ENCODE data around the gene MYLK.

MYLK gene

DNA sequence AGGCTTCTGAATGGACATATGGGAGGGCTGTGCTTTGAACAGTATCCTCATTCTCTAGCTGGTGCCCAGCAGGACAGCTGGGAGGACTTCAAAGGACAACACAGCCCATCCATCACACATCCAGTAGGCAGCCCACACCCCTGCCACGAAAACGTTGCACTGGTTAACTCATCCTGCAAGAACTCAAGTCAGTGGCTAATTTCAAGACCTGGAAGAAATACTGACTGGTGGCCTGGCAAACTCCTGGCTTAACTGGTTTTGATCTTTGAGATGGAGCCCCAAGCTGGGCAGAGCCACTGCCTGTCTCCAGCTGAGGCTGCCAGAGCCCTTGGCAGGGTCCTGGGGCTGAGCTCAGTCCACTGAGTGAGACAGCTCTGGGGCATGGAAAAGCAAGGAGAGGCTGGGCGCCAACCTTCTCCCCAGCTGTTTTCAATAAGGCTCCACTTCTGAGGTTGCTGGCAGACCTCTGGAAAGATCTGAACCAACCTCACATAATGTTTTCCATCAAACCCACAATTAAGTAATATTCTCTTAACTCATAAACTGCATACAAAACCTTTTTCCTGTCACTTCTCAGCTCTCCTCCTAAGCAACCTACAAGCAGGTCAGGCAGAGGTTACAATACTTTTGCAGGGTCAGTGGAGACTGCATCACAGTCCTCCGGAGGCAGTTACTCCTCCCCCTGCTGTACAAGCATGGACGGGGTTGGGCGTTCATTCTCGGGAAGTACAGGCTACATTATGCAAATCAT is 110.3 kb downstream of the MYLK start:
- DNase-seq (ENCODE audit: low read depth in 3 of 3): no peak

DNA sequence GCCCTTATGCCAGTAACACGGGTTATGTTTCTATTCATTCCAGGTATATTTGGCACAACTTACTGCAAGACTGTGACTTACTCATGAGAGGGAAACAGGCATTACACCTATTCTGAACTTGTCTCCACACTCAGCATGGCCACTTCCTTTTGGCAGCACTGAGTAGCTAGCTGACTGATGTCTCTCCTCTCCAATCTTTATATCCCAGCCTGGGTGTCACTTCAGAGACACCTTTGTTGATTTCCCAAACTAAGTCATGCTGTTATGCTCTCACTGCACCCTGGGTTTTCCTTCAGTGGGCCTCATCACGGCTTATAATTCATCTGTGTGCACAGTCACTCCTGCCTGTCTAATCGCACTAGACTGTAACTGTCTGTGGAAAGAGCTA is 114.8 kb downstream of the MYLK start:
- no peak for DNase-seq (ENCODE audit: low read depth in 3 of 3)

- DNase-seq (ENCODE audit: low read depth in 3 of 3): no peak
Observed at GRCh38 chr3:123768480-123769355, 115.4 kb downstream of the MYLK start.

- no peak for DNase-seq (ENCODE audit: low read depth in 3 of 3)
Observed at GRCh38 chr3:123767564-123768292, 116.4 kb downstream of the MYLK start.

- no peak for DNase-seq (ENCODE audit: low read depth in 3 of 3)
Observed at GRCh38 chr3:123767009-123767372, 117.1 kb downstream of the MYLK start.

DNA sequence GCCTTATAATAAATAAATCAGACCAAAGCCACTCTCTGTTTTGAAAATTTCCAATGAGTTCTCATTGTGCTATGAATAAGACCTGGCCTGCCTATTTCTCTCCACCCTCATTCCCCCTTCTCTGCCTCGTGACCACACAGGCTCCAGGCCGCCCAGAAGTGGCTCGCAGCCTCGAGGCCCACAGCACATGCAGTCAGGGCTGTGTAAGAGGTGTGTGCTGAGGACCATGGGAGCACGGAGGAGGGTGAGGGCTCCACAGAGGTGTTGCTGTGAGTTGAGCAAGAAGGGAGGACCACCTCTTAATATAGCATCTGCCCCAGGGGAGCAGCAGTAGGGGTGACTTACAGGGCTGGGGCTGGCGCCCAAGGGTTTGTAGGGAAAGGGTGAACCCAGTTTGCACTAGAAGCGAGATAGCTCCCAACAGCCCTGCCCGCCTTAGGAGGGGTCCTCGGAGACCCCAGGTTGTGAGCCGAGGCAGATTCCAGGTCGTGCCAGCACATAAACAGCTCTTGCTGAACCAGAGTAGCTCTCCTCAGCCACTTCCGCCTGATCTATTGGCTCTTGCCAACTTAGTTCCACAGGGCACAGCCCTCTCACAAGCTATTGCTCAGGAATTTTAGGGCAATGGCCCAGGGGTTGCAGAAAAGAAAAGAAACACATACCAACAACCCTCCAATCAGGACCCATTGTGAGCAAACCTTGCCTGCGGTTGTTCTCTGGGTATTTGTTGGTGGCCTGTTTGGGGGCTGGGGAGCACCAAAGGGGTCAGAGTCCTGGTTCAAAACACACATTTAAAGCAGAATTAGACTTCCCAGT is 117.7 kb downstream of the MYLK start:
- no peak for DNase-seq (ENCODE audit: low read depth in 3 of 3)

GRCh38 chr3:123765475-123766128 is 118.5 kb downstream of the MYLK start:
- no peak for DNase-seq (ENCODE audit: low read depth in 3 of 3)

DNA sequence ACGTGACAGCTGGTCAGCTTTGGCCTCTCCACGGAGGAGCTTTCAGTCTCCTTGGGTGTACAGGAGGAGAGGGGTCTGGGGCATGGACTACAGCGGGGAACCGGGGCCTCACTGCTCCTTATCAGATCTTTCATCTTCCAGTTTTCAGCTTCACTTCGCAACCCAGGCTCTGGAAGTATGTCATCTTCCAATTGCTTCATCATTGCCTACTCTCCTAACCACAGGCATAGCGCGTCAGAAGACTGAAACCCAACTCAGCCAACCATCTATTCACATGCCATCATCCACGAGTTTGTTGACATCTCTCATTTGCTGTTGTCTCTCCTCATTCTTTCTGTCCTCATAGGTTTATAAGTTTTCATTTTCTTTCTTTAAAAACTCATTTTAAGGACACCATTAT is 119.5 kb downstream of the MYLK start:
- DNase-seq (ENCODE audit: low read depth in 3 of 3): no peak

DNA sequence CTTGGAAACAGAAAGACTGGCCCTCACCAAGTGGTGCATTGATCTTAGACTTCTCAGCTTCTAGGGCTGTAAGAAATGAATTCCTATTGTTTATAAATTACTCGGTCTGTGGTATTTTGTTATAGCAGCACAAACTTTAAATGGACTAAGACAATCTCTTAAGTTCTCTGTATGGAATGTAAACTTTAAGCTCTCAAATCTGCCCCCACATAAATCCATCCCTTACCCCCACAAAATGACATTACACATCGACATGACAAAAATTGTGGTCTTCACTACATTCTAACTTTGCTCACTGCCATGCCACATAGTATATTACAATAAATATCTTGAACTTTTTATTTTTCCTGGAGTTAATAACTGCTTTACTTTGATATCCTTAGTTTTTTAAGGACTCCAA is 121.3 kb downstream of the MYLK start:
- no peak for DNase-seq (ENCODE audit: low read depth in 3 of 3)

- no peak for DNase-seq (ENCODE audit: low read depth in 3 of 3)
Observed at GRCh38 chr3:123760817-123761216, 123.3 kb downstream of the MYLK start.

DNA sequence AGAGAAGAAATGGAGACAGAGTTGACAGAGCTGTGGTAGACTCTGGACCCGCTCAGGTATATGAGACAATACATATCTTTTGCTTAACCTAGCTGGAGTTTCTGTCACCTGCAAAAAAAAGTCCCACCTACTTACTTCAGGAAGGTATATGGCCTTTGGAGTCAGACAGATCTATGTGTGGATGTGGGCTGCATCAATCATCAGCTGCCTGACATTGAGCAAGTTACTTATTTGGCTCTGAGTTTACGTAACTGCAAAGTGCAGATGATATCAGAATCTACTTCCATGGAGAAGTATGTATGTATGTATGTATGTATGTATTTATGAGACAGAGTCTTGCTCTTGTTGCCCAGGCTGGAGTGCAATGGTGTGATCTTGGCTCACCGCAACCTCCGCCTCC is 124.3 kb downstream of the MYLK start:
- no peak for DNase-seq (ENCODE audit: low read depth in 3 of 3)

DNA sequence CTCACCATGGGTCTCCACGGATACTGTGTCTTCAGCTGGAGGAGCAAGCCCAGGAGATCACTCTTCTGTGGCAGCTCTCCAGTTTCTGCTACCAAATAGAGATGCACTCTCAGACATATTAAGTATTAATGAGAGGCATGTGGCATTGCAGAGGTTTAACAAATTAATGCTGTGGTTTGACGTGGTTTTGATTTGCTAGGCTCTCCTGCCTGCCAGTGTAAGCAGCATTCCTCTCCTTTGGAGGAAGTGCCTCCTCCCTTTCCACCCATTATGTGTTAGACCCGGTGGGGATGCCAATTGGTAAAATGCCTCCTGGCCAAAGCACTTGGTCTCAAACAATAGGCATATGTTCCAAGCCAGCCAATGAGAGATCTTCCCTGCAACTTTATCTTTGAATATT is 124.8 kb downstream of the MYLK start:
- DNase-seq (ENCODE audit: low read depth in 3 of 3): no peak

DNA sequence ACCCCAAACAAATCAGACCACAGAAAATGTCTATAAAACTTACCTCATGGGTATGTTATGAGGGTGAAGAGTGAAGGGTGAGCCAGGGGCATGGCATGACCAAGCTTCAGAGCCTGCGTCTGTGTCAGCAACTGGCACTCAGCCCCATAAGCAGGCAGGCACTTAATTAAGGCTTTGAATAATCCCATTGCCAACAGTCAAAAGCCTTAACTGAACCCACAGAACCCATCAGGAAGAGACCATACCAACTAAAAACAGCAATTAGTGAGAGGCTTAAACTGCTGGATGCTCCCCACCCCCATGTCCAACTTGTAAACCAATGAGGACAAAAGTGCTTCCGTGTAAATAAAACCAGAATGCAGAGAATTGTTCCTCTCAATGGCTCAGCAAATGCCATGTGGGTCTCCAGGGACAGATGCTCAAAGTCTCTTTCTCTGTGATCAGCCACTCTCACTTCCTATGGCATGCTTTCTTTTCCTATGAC is 126.0 kb downstream of the MYLK start:
- DNase-seq (ENCODE audit: low read depth in 3 of 3): no peak

GRCh38 chr3:123757281-123757940 is 126.7 kb downstream of the MYLK start:
- DNase-seq (ENCODE audit: low read depth in 3 of 3): no peak

DNA sequence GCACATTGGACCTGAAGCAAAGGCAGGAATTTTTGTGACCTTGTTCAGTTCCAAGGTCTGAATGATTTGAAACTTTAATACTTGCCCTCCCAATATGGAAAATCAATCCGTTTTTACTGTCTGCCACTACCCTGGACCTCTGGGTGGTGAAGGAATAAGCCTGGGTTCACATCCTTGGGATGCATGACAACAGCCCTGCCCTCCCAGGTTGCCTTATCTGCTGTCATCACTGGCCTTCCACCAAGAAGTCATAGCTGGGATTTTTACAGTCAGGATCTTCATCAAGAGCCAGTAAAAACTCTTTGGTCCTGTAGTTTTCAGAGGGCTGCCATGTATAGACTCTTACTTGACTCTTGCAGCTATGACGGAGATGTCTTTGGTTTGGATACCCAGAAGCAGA is 128.6 kb downstream of the MYLK start:
- no peak for DNase-seq (ENCODE audit: low read depth in 3 of 3)

GRCh38 chr3:123755085-123755484 is 129.0 kb downstream of the MYLK start:
- no peak for DNase-seq (ENCODE audit: low read depth in 3 of 3)

- no peak for DNase-seq (ENCODE audit: low read depth in 3 of 3)
Observed at GRCh38 chr3:123753286-123753685, 130.8 kb downstream of the MYLK start.

DNA sequence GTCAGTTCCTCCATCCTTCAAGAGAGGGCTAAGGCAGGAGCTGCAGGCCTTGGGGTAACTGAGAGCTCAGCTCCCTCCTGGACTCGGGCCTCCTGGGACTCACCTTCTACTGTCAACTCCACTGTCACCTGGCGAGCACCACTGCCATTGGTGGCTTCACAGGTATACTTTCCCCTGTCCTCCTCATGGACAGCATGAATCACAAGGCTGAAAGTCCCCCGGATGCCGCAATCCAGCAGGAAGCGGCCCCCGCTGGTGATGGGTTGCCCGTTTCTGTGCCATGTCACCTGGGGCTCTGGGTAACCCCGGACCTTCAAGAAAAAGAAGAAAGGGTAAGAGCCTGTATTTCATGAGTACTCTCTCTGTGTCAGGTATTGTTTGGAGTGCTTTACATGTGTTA is 131.9 kb downstream of the MYLK start:
- DNase-seq (ENCODE audit: low read depth in 3 of 3): no peak

- DNase-seq (ENCODE audit: low read depth in 3 of 3): no peak
Observed at GRCh38 chr3:123751433-123751832, 132.7 kb downstream of the MYLK start.

- no peak for DNase-seq (ENCODE audit: low read depth in 3 of 3)
Observed at GRCh38 chr3:123750659-123751420, 133.3 kb downstream of the MYLK start.
